MM.1S (cell line): Measurements from ENCODE around the gene RERE.

Experiments used
- DNase-seq: peaks from one replicate; pipeline ENCODE4 v3.0.0-alpha.2; 2015
- H2AFZ ChIP-seq: fragments of 300-600 bp; sonication (generic); 2 replicates; pipeline ENCODE4 v1.6.0; 2016; ENCODE audit warnings: antibody characterized with exemption, low read length
- H3F3A ChIP-seq: fragments of 300-600 bp; sonication (generic); 2 replicates; pipeline ENCODE4 v1.6.1; 2016; ENCODE audit warnings: mild to moderate bottlenecking, antibody characterized with exemption, low read length, moderate library complexity, mixed read lengths; ENCODE audit not compliant: insufficient read depth
- H3K27ac ChIP-seq: fragments of 300-600 bp; sonication (generic); 2 replicates; pipeline ENCODE4 v1.5.1; 2016; ENCODE audit warnings: mild to moderate bottlenecking, low read length
- H3K27me3 ChIP-seq: fragments of 300-600 bp; sonication (generic); replicated peaks from 2 replicates; pipeline ENCODE4 v1.6.0; 2016; ENCODE audit warnings: low read length; ENCODE audit not compliant: insufficient read depth
- H3K36me3 ChIP-seq: fragments of 300-600 bp; sonication (generic); replicated peaks from 2 replicates; pipeline ENCODE4 v1.6.1; 2016; ENCODE audit warnings: mild to moderate bottlenecking, low read length, mixed read lengths; ENCODE audit not compliant: insufficient read depth
- H3K4me1 ChIP-seq: fragments of 300-600 bp; sonication (generic); 2 replicates; pipeline ENCODE4 v1.6.1; 2016; ENCODE audit warnings: low read length, mixed read lengths
- H3K4me2 ChIP-seq: fragments of 300-600 bp; sonication (generic); 2 replicates; pipeline ENCODE4 v1.6.0; 2016; ENCODE audit warnings: low read depth, low read length
- H3K4me3 ChIP-seq: fragments of 300-600 bp; sonication (generic); 2 replicates; pipeline ENCODE4 v1.5.1; 2016; ENCODE audit warnings: low read length, mixed read lengths
- H3K79me2 ChIP-seq: fragments of 300-600 bp; sonication (generic); 2 replicates; pipeline ENCODE4 v1.6.1; 2016; ENCODE audit warnings: mixed run types, low read length, mixed read lengths
- H3K9ac ChIP-seq: fragments of 300-600 bp; sonication (generic); 2 replicates; pipeline ENCODE4 v1.6.1; 2016; ENCODE audit warnings: low read length, mixed read lengths
- H3K9me2 ChIP-seq: fragments of 300-600 bp; sonication (generic); replicated peaks from 2 replicates; pipeline ENCODE4 v1.6.1; 2016; ENCODE audit warnings: mild to moderate bottlenecking, low read length, mixed read lengths; ENCODE audit not compliant: insufficient read depth
- H3K9me3 ChIP-seq: fragments of 300-600 bp; sonication (generic); replicated peaks from 2 replicates; pipeline ENCODE4 v1.6.1; 2016; ENCODE audit warnings: mild to moderate bottlenecking, low read length, mixed read lengths; ENCODE audit not compliant: insufficient read depth
- H4K20me1 ChIP-seq: fragments of 300-600 bp; sonication (generic); 2 replicates; pipeline ENCODE4 v1.6.1; 2016; ENCODE audit warnings: mild to moderate bottlenecking, low read length, moderate library complexity, mixed read lengths; ENCODE audit not compliant: insufficient read depth
- CTCF ChIP-seq: fragments of 300-600 bp; sonication (generic); IDR thresholded peaks from 2 replicates; pipeline ENCODE4 v1.5.1; 2016; ENCODE audit warnings: antibody characterized with exemption, low read length, mixed read lengths
- EZH2 ChIP-seq: fragments of 300-600 bp; sonication (generic); optimal IDR thresholded peaks from 2 replicates; pipeline ENCODE3; 2017; ENCODE audit warnings: low read depth, mild to moderate bottlenecking, antibody characterized with exemption, low read length, mixed read lengths
- EZH2phosphoT487 ChIP-seq: fragments of 300-600 bp; sonication (generic); IDR thresholded peaks from 2 replicates; pipeline ENCODE4 v1.6.1; 2018; ENCODE audit warnings: antibody characterized with exemption, low read length

The RERE gene

DNA sequence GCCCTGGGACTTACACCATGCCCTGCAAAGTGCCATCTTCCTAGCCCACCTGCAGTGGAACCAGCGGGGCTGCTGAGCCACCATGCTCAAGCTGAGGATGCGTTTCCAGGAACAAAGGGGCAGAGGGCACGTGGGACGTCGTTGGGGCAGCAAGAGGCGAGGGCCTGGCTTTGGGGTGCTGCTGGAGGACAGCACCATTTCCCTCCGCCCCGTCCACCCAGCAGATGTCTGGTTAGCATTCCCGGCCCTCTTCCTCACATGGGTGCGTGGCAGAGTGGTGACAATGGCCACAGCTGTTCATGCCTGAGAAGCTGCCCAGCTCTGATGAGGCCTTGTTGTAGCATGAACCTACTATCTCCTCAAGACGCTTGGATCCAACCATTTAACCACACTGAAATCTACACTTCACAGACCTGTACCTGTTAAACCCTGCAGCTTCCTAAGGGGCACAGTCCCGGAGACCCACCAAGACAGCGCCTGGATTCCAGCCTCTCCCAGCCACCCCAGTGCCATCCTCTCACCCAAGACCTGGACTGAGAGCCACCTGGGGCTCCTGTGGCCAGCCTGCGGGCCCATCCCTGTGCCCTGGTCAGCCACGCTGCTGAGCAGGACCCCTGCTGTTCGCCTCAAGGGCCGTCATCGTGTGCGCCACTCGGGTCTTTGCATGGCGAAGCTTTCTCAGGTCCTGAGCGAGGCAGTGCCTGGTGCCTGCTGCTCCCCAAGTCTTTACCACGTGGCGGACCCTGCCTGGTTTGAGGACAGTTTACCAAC, 466.3 kb downstream of the RERE start:
- TF ChIP-seq EZH2 (no peak), EZH2phosphoT487 (no peak), CTCF (no peak)
- Histone ChIP-seq H3K4me1 (no peaks in the 10 kb centered on the region), H3K36me3 (no peaks in the 10 kb centered on the region), H3K27me3 (peaks cover 20% of the 10 kb centered on the region; the same call in 1 of the 2 replicates), H3K4me2 (no peak overlapping the region), H3K79me2 (no peaks in the 10 kb centered on the region), H3K4me3 (no peak overlapping the region), H4K20me1 (no peaks in the 10 kb centered on the region), H3F3A (no peaks in the 10 kb centered on the region), H3K9me3 (no peaks in the 10 kb centered on the region), H2AFZ (no peak overlapping the region), H3K9ac (no peak overlapping the region), H3K9me2 (no peaks in the 10 kb centered on the region), H3K27ac (no peak overlapping the region)
- DNase-seq: no peak

DNA sequence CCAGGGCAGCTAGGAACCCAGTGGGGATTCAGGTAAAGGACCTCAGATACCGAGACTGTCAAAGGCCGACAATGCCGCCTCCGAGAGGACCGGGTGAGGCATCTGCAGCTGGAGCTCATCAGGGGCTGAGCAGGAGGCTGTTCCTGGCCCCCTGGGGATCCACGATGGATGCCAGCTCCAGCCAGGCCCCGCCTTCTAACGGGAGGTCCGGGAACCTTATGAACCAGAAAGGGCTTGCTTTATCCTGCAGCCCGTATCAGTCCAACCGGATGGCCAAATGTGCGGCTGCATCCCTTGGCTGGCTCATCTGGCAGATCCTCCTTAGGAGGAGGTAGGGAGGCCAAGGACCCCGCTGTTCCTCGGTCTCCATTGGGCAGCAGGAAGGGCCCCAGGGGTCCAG, 467.5 kb downstream of the RERE start:
- Histone ChIP-seq H3K9me3 (no peaks in the 10 kb centered on the region), H3K4me1 (no peaks in the 10 kb centered on the region), H2AFZ (no peak overlapping the region), H3K27ac (no peak overlapping the region), H3K36me3 (no peaks in the 10 kb centered on the region), H3K79me2 (no peaks in the 10 kb centered on the region), H3F3A (no peaks in the 10 kb centered on the region), H3K9me2 (no peaks in the 10 kb centered on the region), H3K4me3 (no peak overlapping the region), H3K9ac (no peak overlapping the region), H4K20me1 (no peaks in the 10 kb centered on the region), H3K27me3 (peaks cover 30% of the 10 kb centered on the region; the same call in 1 of the 2 replicates), H3K4me2 (no peak overlapping the region)
- no peak for DNase-seq
- TF ChIP-seq EZH2phosphoT487 (no peak), CTCF (no peak), EZH2 (no peak)

- Histone ChIP-seq H3K4me2 (no peak overlapping the region), H2AFZ (no peak overlapping the region), H4K20me1 (no peaks in the 10 kb centered on the region), H3K9ac (no peak overlapping the region), H3K36me3 (no peaks in the 10 kb centered on the region), H3K4me3 (no peak overlapping the region), H3K9me3 (no peaks in the 10 kb centered on the region), H3K27me3 (peaks cover 35% of the 10 kb centered on the region; the same call in 1 of the 2 replicates), H3F3A (no peaks in the 10 kb centered on the region), H3K27ac (no peak overlapping the region), H3K79me2 (no peaks in the 10 kb centered on the region), H3K4me1 (no peaks in the 10 kb centered on the region), H3K9me2 (no peaks in the 10 kb centered on the region)
- DNase-seq: no peak
- no peak for TF ChIP-seq EZH2phosphoT487
- no peak for TF ChIP-seq EZH2
- TF ChIP-seq CTCF: no peak
Observed at GRCh38 chr1:8349473-8349865, 468.0 kb downstream of the RERE start.
